ENCODE results near the gene ADGRD2.

Gene ADGRD2

GRCh38 chr9:124504530-124505005 is 54.3 kb downstream of the ADGRD2 start:
- Histone ChIP-seq H3K79me2 (ENCODE audit: low read length) (no peaks in the 10 kb centered on the region), H3K4me2 (ENCODE audit: low read length) (no peak overlapping the region), H3K27ac (ENCODE audit: low read length) (no peak overlapping the region), H2AFZ (ENCODE audit: low read depth, low read length) (no peak overlapping the region), H3K4me1 (ENCODE audit: low read length) (peaks cover 6% of the 10 kb centered on the region; the same call in 1 of the 2 replicates), H4K20me1 (ENCODE audit: insufficient read depth, low read length) (no peaks in the 10 kb centered on the region), H3K27me3 (ENCODE audit: low read depth, low read length) (no peaks in the 10 kb centered on the region), H3K9me3 (ENCODE audit: insufficient read depth, low read length) (no peaks in the 10 kb centered on the region), H3K9ac (ENCODE audit: low read length) (no peak overlapping the region), H3K4me3 (ENCODE audit: low read length) (no peak overlapping the region), H3K36me3 (replicated peaks; ENCODE audit: low read depth, low read length) (no peaks in the 10 kb centered on the region)
- TF ChIP-seq CTCF (IDR thresholded peaks at IDR 0.05; ENCODE audit: low read depth, low read length) (no peak), EZH2phosphoT487 (IDR thresholded peaks at IDR 0.05; ENCODE audit: low read depth) (no peak)

- no peaks in the 10 kb centered on the region for H3K27me3 ChIP-seq (ENCODE audit: low read depth, low read length)
- H3K27ac ChIP-seq (ENCODE audit: low read length), result no peak overlapping the region
- H4K20me1 ChIP-seq (ENCODE audit: insufficient read depth, low read length), result no peaks in the 10 kb centered on the region
- H3K79me2 ChIP-seq (ENCODE audit: low read length), result no peaks in the 10 kb centered on the region
- peaks cover 6% of the 10 kb centered on the region; the same call in 1 of the 2 replicates for H3K4me1 ChIP-seq (ENCODE audit: low read length)
- H3K4me2 ChIP-seq (ENCODE audit: low read length), result no peak overlapping the region
- TF ChIP-seq EZH2phosphoT487 (IDR thresholded peaks at IDR 0.05; ENCODE audit: low read depth) (no peak), CTCF (IDR thresholded peaks at IDR 0.05; ENCODE audit: low read depth, low read length) (no peak)
- no peak overlapping the region for H3K4me3 ChIP-seq (ENCODE audit: low read length)
- H3K9me3 ChIP-seq (ENCODE audit: insufficient read depth, low read length), result no peaks in the 10 kb centered on the region
- H3K9ac ChIP-seq (ENCODE audit: low read length), result no peak overlapping the region
- no peak overlapping the region for H2AFZ ChIP-seq (ENCODE audit: low read depth, low read length)
- no peaks in the 10 kb centered on the region for H3K36me3 ChIP-seq (replicated peaks; ENCODE audit: low read depth, low read length)
Observed at GRCh38 chr9:124505006-124505900, 55.0 kb downstream of the ADGRD2 start.

- Histone ChIP-seq H3K9me3 (ENCODE audit: insufficient read depth, low read length) (no peaks in the 10 kb centered on the region), H3K79me2 (ENCODE audit: low read length) (no peaks in the 10 kb centered on the region), H3K9ac (ENCODE audit: low read length) (no peak overlapping the region), H3K4me3 (ENCODE audit: low read length) (no peak overlapping the region), H3K4me2 (ENCODE audit: low read length) (no peak overlapping the region), H3K4me1 (ENCODE audit: low read length) (peaks cover 3% of the 10 kb centered on the region; the same call in 1 of the 2 replicates), H3K27ac (ENCODE audit: low read length) (no peak overlapping the region), H3K36me3 (replicated peaks; ENCODE audit: low read depth, low read length) (no peaks in the 10 kb centered on the region), H3K27me3 (ENCODE audit: low read depth, low read length) (no peaks in the 10 kb centered on the region), H2AFZ (ENCODE audit: low read depth, low read length) (no peak overlapping the region), H4K20me1 (ENCODE audit: insufficient read depth, low read length) (no peaks in the 10 kb centered on the region)
- TF ChIP-seq EZH2phosphoT487 (IDR thresholded peaks at IDR 0.05; ENCODE audit: low read depth) (no peak), CTCF (IDR thresholded peaks at IDR 0.05; ENCODE audit: low read depth, low read length) (no peak)
Observed at GRCh38 chr9:124505901-124506346, 55.7 kb downstream of the ADGRD2 start.

GRCh38 chr9:124506433-124506832 is 56.2 kb downstream of the ADGRD2 start:
- no peak overlapping the region for H3K9ac ChIP-seq (ENCODE audit: low read length)

More at GRCh38 chr9:124506433-124506832, 56.2 kb downstream of the ADGRD2 start:
- no peak overlapping the region for H3K27ac ChIP-seq (ENCODE audit: low read length)
- no peak overlapping the region for H3K4me3 ChIP-seq (ENCODE audit: low read length)
- H3K4me2 ChIP-seq (ENCODE audit: low read length), result no peak overlapping the region
- no peaks in the 10 kb centered on the region for H4K20me1 ChIP-seq (ENCODE audit: insufficient read depth, low read length)
- TF ChIP-seq EZH2phosphoT487 (IDR thresholded peaks at IDR 0.05; ENCODE audit: low read depth) (no peak), CTCF (IDR thresholded peaks at IDR 0.05; ENCODE audit: low read depth, low read length) (no peak)
- H2AFZ ChIP-seq (ENCODE audit: low read depth, low read length), result no peak overlapping the region
- no peaks in the 10 kb centered on the region for H3K27me3 ChIP-seq (ENCODE audit: low read depth, low read length)
- no peaks in the 10 kb centered on the region for H3K79me2 ChIP-seq (ENCODE audit: low read length)
- H3K36me3 ChIP-seq (replicated peaks; ENCODE audit: low read depth, low read length), result no peaks in the 10 kb centered on the region
- no peaks in the 10 kb centered on the region for H3K4me1 ChIP-seq (ENCODE audit: low read length)
- no peaks in the 10 kb centered on the region for H3K9me3 ChIP-seq (ENCODE audit: insufficient read depth, low read length)

Measured in OCI-LY3 (cell line).